Measurements from ENCODE around the gene SLC13A5.
"Not testable (repeated sequence)": the region's sequence is repeated elsewhere in the genome, so short reads cannot be mapped to it uniquely, and the experiment has no call there.

Gene SLC13A5

GRCh38 chr17:6683081-6683684 lies 30.0 kb downstream of the SLC13A5 start:
- no peak for DNase-seq

DNA sequence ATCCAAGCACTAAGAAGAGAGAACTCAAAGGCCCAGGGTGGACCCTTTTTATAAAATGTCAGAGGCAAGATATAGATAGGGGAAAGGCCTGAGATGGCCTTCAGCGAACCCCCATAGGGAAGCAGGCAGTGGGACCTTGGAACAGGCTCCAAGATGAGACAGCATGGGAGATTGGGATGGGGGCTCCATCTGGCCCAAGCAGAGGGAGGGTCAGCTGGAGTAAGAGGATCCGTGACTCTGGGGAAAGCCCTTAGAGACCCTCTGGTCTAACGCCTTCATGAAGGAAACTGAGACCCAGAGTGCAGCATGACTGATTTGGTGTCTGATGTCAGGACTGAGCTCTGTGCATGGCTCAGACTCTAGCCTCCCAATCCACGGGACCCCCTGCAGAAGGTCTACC lies 30.8 kb downstream of the SLC13A5 start:
- no peak for DNase-seq

GRCh38 chr17:6681671-6682070 lies 31.5 kb downstream of the SLC13A5 start:
- DNase-seq: no peak

- no peak for DNase-seq
Observed at GRCh38 chr17:6681176-6681575, 32.0 kb downstream of the SLC13A5 start.

GRCh38 chr17:6679241-6679640 lies 33.9 kb downstream of the SLC13A5 start:
- no peak for DNase-seq

- no peak for DNase-seq
Observed at GRCh38 chr17:6677946-6678345, 35.2 kb downstream of the SLC13A5 start.

DNA sequence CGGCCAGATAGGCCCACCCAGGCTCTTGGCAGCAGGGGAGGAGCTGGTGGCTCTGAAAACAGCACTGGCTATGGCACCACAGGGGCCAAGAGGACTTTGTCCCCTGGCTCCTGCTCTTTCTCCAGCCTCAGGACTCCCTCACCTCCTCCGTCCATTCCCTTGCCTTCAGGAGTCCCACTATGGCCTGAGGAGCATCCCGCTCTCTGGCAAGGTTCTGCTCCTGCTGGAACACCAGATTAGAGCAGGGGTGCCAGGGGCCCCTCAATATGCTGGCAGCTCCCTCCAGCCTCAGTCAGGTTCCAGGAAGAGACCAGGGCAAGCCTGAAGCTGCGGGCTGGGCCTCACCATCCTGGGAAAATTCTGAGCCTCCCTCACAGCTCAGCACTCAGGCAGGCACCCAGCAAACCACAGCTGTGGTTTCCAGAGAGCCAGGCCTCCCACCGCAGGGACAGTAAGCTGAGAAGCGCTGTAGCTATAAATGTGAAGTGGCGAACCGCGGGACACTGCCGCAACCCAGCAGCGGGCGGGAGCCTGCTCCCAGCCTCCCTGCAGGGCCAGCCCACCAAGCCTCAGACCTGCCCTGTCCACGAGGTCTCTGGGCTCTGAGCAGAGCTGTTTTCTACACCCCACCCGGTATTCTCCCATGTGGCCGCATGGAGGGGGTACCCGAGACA lies 35.9 kb downstream of the SLC13A5 start:
- no peak for DNase-seq

DNA sequence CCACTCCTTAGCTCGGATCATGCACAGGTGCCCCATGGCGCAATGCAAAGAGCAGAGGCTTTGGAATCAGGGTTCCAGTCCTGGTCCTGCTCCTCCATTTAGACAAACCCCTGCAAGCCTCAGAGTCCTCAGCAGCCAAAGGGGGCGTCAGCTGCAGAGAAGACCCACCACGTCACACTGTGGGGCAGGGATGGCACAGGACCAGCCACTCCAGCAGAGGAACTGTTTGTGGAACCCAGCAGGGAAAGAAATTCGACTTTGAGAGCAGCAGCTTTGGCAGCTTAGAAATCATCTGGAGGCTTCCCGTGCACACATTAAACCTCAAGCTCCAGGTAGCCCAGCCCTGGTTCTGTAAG lies 36.4 kb downstream of the SLC13A5 start:
- no peak for DNase-seq

DNA sequence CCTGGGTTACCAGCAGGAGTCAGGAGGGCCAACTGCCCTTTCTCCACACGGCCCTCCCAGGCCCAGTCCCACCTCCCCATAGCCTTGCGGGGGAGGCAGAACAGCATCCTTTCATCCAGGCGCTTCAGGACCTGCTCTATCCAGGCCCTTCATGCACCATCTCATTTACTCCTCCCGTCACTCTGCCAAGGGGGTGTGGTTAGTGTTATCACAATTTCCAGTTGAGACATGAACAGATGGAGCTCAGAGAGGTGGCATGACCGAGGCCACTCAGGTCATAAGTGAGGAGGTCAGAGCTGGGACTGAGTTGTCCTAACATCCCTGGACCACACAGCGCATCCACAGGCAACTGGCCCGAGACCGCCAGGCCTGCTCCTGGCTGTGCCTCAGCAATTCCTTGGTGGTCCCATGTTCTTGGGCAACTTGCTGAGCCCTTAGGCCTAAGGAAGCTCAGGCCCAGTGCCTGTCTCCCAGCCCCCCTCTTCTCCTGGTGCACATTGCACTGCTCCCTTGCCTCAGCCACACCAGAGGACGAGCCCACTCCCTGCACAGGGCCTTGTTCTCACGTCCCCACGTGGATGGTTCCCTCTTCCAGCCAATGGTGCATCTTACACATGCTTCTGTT lies 37.9 kb downstream of the SLC13A5 start:
- DNase-seq: no peak

- no peak for DNase-seq
Observed at GRCh38 chr17:6674586-6674985, 38.6 kb downstream of the SLC13A5 start.

GRCh38 chr17:6671431-6671830 lies 41.7 kb downstream of the SLC13A5 start:
- no peak for DNase-seq

- no peak for DNase-seq
Observed at GRCh38 chr17:6670999-6671398, 42.2 kb downstream of the SLC13A5 start.

- DNase-seq: no peak
Observed at GRCh38 chr17:6670571-6670970, 42.6 kb downstream of the SLC13A5 start.

DNA sequence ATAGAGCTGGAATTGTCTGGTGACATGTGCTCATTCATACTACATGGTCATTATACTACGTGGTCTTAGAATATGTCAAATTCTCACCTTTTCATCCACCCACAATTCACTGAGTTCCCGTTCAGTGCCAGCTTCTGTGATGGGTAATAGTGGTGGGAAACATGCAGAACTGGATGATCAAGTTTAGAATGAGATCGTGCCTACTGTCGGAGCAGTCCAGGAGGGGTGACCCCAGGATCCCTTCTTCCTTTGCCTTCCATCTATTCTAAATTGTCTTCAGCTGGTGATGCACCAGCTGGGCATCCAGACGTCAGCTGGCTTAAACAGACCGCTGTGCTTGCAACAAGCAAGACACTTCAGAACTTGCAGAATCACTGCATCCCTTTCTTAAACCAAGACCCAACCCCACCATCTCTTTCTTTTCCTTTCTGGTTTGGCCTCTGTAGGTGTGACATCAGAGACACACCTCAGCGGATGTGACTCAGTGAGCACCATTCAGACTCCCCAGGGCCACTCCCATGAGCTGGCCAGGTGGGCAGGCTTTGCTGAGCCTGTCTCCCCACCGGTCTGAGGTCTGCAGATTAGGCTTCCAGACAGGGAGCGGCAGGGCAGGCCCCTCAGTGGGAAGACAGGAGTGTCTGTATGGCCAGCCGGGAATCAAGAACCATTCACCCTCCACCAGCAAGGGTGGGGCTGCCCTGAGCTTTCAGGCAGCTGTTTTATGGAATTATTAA lies 43.5 kb downstream of the SLC13A5 start:
- DNase-seq: no peak

- no peak for DNase-seq
Observed at GRCh38 chr17:6668727-6669425, 44.3 kb downstream of the SLC13A5 start.

DNA sequence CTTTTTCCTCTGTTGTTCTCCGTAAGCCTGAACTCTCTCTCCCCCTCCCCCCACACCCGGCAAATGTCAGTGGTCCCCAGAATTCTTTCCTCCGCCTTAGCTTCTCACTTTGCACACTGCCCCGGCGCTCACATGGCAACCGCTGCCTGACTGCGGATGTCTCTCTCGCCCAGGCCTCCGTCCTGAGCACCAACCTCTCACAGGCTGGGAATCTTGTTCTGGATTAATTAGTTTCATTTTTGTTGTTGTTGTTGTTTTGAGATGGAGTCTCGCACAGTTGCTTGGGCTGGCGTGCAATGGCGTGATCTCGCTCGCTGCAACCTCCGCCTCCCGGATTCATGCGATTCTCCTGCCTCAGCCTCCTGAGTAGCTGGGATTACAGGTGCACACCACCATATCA lies 45.0 kb downstream of the SLC13A5 start:
- no peak for DNase-seq

GRCh38 chr17:6667516-6667915 lies 45.7 kb downstream of the SLC13A5 start:
- DNase-seq: no peak

- DNase-seq: no peak
Observed at GRCh38 chr17:6666557-6666956, 46.6 kb downstream of the SLC13A5 start.

GRCh38 chr17:6666077-6666521 lies 47.1 kb downstream of the SLC13A5 start:
- peak; percentile 32 to 45 for DNase-seq

GRCh38 chr17:6663200-6663599 lies 50.0 kb downstream of the SLC13A5 start:
- DNase-seq: not testable (repeated sequence)

GRCh38 chr17:6661464-6661848 lies 51.7 kb downstream of the SLC13A5 start:
- no peak for DNase-seq

GRCh38 chr17:6660805-6661463 lies 52.2 kb downstream of the SLC13A5 start:
- DNase-seq: no peak

DNA sequence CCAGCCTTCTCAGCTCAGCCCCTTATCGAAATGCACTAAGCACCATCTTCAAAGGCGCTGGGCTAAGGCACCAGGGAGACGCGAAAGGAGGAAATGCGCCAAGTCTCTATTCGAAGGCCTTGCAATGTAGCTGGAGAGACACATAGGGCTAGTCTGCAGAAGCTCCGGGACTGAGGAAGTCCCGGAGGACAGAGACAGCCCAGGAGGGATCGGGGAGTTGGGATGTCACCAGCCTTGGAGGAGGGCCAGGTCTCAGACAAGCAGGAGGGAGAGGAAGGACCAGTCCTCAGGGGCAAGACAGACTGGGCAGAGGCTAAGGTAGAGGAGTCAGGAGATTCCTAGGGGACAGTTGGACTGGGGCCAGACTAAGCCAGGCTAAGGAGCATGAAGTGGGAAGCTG lies 53.1 kb downstream of the SLC13A5 start:
- no peak for DNase-seq

Measured in stimulated activated CD4-positive, alpha-beta T cell treated with anti-CD3 and anti-CD28 coated beads, Interleukin-4, amount 100 ng/mL, for 4 hours (primary cell).